ENCODE measurements around the gene SCNN1G. TPM values are rescaled to one million over a fixed set of nuclear protein-coding genes. Genes with fewer than 3 reads are reported as not detected.
"Not testable (repeated sequence)": the region's sequence is repeated elsewhere in the genome, so short reads cannot be mapped to it uniquely, and the experiment has no call there.

SCNN1G gene
- total RNA-seq, 2 experiments from 2014 or later, result not detected

DNA sequence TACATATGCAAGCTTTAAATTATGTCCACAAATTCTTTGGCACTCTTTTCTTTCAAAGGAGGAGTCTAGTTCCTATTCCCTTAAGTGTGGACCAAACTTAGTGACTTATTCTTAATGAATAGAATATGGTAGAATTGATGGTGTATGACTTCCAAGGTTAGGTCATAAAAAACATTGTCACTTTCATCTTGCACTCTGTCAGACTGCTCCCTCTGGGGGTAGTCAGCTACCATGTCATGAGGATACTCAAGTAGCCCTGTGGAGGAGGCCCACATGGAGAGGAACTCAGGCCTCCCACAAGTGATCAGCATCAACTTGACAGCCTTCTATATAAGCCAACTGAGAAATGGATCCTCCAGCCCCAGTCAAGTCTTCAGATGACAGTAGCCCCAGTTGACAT is 61.6 kb downstream of the SCNN1G start:
- Mint-ChIP-seq H3K4me3 (no peak overlapping the region), H3K27ac (no peak overlapping the region), H3K4me1 (ENCODE audit: low read depth) (no peaks in the 10 kb centered on the region), H3K9me3 (ENCODE audit: insufficient read depth) (no peaks in the 10 kb centered on the region), H3K36me3 (ENCODE audit: low read depth) (no peaks in the 10 kb centered on the region), H3K27me3 (ENCODE audit: low read depth) (peaks cover 11% of the 10 kb centered on the region)
- ChIA-PET POLR2A (no interaction called here), CTCF (no interaction called here)
- DNase-seq (no peak), ATAC-seq (no peak)

DNA sequence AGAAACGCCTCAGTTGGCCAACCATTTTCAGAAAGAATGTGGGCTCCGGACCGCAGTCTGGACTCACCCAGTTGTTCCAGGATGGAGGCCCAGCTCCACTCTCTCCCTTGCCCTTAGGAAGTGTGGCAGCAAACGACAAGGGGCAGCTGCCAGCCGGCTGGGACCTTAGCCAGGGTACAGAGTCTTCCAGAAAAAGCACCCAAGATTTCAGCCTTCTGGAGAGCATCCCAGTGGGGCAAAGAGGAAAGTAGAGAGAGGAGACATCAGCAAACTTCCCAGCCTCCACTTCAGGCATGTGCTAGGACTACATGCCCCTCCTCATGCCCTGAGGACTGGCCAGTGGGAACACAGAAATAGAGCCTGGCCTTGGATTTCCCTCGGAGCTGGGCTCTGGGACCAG is 62.7 kb downstream of the SCNN1G start:
- peaks cover 13% of the 10 kb centered on the region for H3K27me3 Mint-ChIP-seq (ENCODE audit: low read depth)
- H3K4me3 Mint-ChIP-seq, result no peak overlapping the region
- no peaks in the 10 kb centered on the region for H3K9me3 Mint-ChIP-seq (ENCODE audit: insufficient read depth)
- POLR2A ChIA-PET, result no interaction called here
- no peaks in the 10 kb centered on the region for H3K36me3 Mint-ChIP-seq (ENCODE audit: low read depth)
- ATAC-seq (no peak), DNase-seq (no peak)
- H3K27ac Mint-ChIP-seq, result no peak overlapping the region
- CTCF ChIA-PET, result no interaction called here
- H3K4me1 Mint-ChIP-seq (ENCODE audit: low read depth), result no peaks in the 10 kb centered on the region

DNA sequence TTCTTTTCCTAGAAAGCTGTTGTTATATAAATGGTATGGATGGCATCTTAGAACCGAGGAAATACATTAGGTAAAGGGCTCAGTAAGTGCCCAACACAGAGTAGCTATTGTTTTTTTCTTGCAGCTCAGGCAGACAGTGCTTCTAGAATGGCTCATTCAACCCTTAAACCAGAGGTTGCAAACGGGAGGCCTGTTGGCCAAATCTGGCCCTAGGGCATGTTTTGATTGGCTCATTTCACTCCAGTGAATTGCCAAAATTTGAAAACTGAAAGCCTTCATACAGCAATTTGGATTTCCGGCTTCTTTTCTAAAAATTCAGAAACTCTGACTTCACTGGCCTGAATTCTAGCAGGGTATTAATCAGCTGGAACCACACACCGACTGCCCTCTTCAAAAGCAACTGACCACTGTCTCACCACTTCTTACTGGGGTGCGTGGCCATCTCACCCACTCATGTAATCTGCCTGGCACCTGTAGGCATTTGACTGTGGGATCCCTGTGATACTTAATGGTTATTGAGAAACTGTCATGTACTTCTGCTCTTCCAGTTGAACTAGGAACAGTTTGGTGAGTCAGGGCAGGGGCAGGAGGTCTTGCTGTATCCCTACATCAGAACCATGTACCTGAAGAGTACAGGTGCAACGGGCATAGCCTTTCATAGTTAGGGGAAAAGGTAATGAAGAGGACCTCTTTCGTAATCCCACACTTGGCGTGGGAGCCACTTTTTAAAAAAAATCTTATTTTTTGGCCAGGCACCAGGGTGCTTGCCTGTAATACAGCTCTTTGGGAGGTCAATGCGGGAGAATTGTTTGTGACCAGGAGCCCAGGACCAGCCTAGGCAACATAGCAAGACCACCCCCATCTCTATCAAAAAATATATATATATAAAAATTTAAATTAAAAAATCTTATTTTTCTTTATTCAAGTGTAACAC is 66.0 kb downstream of the SCNN1G start:
- H3K27ac Mint-ChIP-seq, result no peak overlapping the region
- H3K9me3 Mint-ChIP-seq (ENCODE audit: insufficient read depth), result no peaks in the 10 kb centered on the region
- no peaks in the 10 kb centered on the region for H3K36me3 Mint-ChIP-seq (ENCODE audit: low read depth)
- H3K27me3 Mint-ChIP-seq (ENCODE audit: low read depth), result peaks cover 2% of the 10 kb centered on the region
- ChIA-PET CTCF (no interaction called here), POLR2A (no interaction called here)
- no peak for DNase-seq
- H3K4me1 Mint-ChIP-seq (ENCODE audit: low read depth), result no peaks in the 10 kb centered on the region
- ATAC-seq, result no peak
- H3K4me3 Mint-ChIP-seq, result no peak overlapping the region

DNA sequence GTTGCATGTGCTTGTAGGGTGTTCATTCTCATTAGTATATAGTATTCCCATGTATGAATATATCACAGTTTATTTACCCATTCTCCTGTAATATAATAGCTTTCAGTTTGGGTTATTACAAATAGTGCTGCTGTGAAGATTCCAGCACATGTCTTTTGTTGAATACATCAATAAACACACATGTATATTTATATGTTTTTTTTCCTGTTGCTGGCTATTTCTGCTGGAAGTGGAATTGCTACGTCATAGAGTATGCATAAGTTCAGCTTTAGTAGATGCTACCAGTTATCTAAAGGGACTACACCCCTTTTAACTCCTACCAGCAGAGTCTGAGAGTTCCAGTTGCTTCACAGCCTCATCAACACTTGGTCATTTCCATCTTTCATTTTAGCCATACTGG is 67.3 kb downstream of the SCNN1G start:
- ChIA-PET POLR2A (no interaction called here), CTCF (no interaction called here)
- Mint-ChIP-seq H3K4me3 (no peak overlapping the region), H3K27me3 (ENCODE audit: low read depth) (peaks cover 2% of the 10 kb centered on the region), H3K36me3 (ENCODE audit: low read depth) (no peaks in the 10 kb centered on the region), H3K9me3 (ENCODE audit: insufficient read depth) (no peaks in the 10 kb centered on the region), H3K4me1 (ENCODE audit: low read depth) (no peaks in the 10 kb centered on the region), H3K27ac (no peak overlapping the region)
- no peak for DNase-seq
- ATAC-seq, result no peak

DNA sequence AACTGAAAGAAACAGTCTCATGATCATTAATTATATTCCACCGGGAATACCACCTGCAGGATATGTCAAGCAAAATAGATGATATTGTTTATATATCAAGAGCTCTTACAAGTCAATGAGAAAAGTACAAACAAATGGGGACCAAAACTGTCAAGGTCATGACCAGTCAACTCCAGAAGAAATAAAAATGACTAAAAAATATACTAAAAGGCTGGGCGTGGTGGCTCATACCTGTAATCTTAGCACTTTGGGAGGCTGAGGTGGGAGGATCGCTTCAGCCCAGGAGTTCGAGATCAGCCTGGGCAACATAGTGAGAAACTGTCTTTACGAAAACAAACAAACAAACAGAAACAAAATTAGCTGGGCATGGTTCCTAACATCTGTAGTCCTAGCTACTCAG is 69.8 kb downstream of the SCNN1G start:
- H3K36me3 Mint-ChIP-seq (ENCODE audit: low read depth), result no peaks in the 10 kb centered on the region
- ChIA-PET POLR2A (no interaction called here), CTCF (interaction anchor here (0.8 kb wide), 1 partner anchor 24 kb away, joined by 3 read pairs; no protein-coding TSS in a partner anchor)
- H3K27ac Mint-ChIP-seq, result no peak overlapping the region
- no peaks in the 10 kb centered on the region for H3K4me1 Mint-ChIP-seq (ENCODE audit: low read depth)
- H3K27me3 Mint-ChIP-seq (ENCODE audit: low read depth), result peaks cover 4% of the 10 kb centered on the region
- H3K9me3 Mint-ChIP-seq (ENCODE audit: insufficient read depth), result no peaks in the 10 kb centered on the region
- H3K4me3 Mint-ChIP-seq, result no peak overlapping the region
- ATAC-seq (peak; percentile 28), DNase-seq (peak; percentile 36)

DNA sequence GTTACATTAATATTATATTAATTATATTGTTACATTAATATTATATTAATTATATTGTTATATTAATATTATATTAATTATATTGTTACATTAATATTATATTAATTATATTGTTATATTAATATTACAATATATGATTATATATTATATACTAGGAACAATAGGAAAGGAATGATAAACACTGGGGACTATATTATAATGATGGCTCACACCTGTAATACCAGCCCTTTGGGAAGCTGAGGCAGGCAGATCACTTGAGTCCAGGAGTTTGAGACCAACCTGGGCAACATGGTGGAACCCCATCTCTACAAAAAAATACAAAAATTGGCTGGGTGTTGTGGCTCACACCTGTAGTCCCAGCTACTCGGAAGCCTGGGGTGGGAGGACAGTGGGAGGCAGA is 71.1 kb downstream of the SCNN1G start:
- DNase-seq; H3K36me3 Mint-ChIP-seq (ENCODE audit: low read depth); H3K4me3 Mint-ChIP-seq; ATAC-seq; H3K27me3 Mint-ChIP-seq (ENCODE audit: low read depth); H3K27ac Mint-ChIP-seq; POLR2A ChIA-PET; H3K4me1 Mint-ChIP-seq (ENCODE audit: low read depth); CTCF ChIA-PET; H3K9me3 Mint-ChIP-seq (ENCODE audit: insufficient read depth): not testable (repeated sequence)

DNA sequence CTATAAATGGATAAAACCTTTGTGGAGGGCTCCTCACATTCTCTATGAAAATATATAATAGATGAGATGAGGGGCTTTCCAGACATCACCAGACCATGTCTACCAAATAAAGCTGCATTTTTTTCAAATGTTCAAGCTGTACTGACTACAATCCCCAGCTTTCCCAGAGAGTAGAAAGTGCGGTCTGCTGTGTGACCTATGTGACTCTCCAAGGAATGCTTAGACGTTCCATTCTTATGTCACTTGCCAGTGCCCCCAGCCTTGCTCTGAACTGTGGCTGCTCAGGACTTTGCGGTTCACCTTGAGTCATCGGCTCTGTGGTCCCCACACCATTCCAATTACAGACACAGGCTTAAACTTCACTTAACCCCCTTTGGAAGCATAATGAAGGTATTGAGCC is 71.8 kb downstream of the SCNN1G start:
- Mint-ChIP-seq H3K4me3 (no peak overlapping the region), H3K27ac (no peak overlapping the region), H3K36me3 (ENCODE audit: low read depth) (no peaks in the 10 kb centered on the region), H3K4me1 (ENCODE audit: low read depth) (no peaks in the 10 kb centered on the region), H3K27me3 (ENCODE audit: low read depth) (peaks cover 4% of the 10 kb centered on the region), H3K9me3 (ENCODE audit: insufficient read depth) (no peaks in the 10 kb centered on the region)
- DNase-seq (no peak), ATAC-seq (peak; percentile 66)
- POLR2A ChIA-PET, result no interaction called here
- CTCF ChIA-PET, result no interaction called here

DNA sequence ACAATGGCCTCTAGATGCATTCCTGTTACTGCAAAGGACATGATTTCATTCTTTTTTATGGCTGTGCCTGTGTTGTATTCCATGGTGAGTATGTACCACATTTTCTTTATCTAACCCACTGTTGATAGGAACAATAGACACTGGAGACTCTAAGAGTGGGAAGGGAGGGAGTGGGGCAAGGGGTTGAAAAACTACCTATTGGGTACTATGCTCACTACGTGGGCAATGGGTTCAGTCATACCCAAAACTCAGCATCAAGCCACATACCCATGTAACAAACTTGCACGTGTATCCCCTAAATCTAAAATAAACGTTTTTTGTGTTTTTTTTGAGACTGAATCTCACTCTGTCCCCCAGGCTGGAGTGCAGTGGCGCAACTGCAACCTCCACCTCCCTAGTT is 72.5 kb downstream of the SCNN1G start:
- ChIA-PET CTCF (no interaction called here), POLR2A (no interaction called here)
- no peaks in the 10 kb centered on the region for H3K9me3 Mint-ChIP-seq (ENCODE audit: insufficient read depth)
- H3K4me1 Mint-ChIP-seq (ENCODE audit: low read depth), result no peaks in the 10 kb centered on the region
- H3K27me3 Mint-ChIP-seq (ENCODE audit: low read depth), result peaks cover 2% of the 10 kb centered on the region
- H3K27ac Mint-ChIP-seq, result no peak overlapping the region
- no peak overlapping the region for H3K4me3 Mint-ChIP-seq
- H3K36me3 Mint-ChIP-seq (ENCODE audit: low read depth), result no peaks in the 10 kb centered on the region
- ATAC-seq, result no peak
- DNase-seq, result no peak

DNA sequence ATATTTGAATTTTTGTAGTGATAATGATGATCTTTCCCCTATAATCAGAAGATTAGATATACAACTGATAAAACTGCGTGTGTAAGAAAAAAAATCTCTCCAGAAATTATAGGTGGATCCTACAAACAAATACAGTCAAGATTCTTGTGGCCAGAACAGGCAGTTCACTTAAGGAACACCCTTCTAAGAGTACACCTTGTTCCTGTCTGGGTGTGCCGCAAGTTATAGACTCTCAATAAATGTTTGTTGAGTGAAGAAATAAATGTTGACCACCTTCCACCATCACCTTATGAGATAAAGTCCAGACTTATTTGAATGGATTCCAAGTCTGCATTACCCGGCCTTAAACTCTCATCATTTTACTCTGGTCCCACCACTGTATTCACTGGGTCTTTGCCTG is 73.9 kb downstream of the SCNN1G start:
- H3K27me3 Mint-ChIP-seq (ENCODE audit: low read depth), result peaks cover 2% of the 10 kb centered on the region
- ATAC-seq (no peak), DNase-seq (no peak)
- no peaks in the 10 kb centered on the region for H3K9me3 Mint-ChIP-seq (ENCODE audit: insufficient read depth)
- ChIA-PET POLR2A (no interaction called here), CTCF (no interaction called here)
- H3K4me1 Mint-ChIP-seq (ENCODE audit: low read depth), result no peaks in the 10 kb centered on the region
- H3K36me3 Mint-ChIP-seq (ENCODE audit: low read depth), result no peaks in the 10 kb centered on the region
- H3K4me3 Mint-ChIP-seq, result no peak overlapping the region
- no peak overlapping the region for H3K27ac Mint-ChIP-seq

DNA sequence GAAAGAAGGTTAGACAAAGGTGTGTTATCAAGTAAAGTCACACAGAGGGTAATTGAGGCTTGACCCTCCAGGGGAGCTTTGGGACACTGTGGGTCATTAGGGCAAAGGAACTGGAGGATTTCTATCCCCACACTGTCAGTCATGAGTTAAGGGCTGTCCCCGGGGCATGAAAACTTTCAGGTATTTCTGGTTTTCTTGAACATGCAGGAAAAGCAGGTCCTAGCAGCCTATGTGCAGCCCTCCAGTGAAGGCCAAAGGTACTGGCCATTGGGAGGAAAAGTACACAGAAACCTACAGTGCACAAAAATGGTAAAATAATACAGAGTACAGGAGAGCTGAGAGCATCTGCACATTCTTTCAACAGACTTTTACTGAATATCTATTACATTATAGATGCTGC is 75.1 kb downstream of the SCNN1G start:
- ChIA-PET CTCF (no interaction called here), POLR2A (no interaction called here)
- DNase-seq (no peak), ATAC-seq (no peak)
- Mint-ChIP-seq H3K27ac (no peak overlapping the region), H3K36me3 (ENCODE audit: low read depth) (no peaks in the 10 kb centered on the region), H3K4me3 (no peak overlapping the region), H3K9me3 (ENCODE audit: insufficient read depth) (no peaks in the 10 kb centered on the region), H3K27me3 (ENCODE audit: low read depth) (peaks cover 2% of the 10 kb centered on the region), H3K4me1 (ENCODE audit: low read depth) (no peaks in the 10 kb centered on the region)

DNA sequence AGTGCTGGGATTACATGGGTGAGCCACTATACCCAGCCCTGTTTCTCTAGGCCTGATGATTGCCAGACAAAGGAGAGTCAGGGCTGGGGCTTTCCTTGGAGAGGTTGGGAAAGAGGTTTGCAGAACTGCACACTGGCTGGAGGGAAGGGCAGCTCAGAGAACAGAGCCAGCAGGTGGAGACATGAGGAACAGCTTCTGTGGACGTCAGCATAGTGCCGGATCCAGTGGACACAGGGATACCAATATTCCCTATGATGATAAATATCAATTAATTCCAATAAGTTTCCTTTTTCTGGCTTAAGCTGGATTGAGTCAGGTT is 76.3 kb downstream of the SCNN1G start:
- DNase-seq (no peak), ATAC-seq (no peak)
- no peaks in the 10 kb centered on the region for H3K9me3 Mint-ChIP-seq (ENCODE audit: insufficient read depth)
- no peak overlapping the region for H3K4me3 Mint-ChIP-seq
- CTCF ChIA-PET, result no interaction called here
- H3K27me3 Mint-ChIP-seq (ENCODE audit: low read depth), result peaks cover 2% of the 10 kb centered on the region
- no peaks in the 10 kb centered on the region for H3K36me3 Mint-ChIP-seq (ENCODE audit: low read depth)
- no peak overlapping the region for H3K27ac Mint-ChIP-seq
- POLR2A ChIA-PET, result no interaction called here
- no peaks in the 10 kb centered on the region for H3K4me1 Mint-ChIP-seq (ENCODE audit: low read depth)
